ENCODE results near the gene PRDM10. TPM values are rescaled to one million over a fixed set of nuclear protein-coding genes. Genes with fewer than 3 reads are reported as not detected.

The PRDM10 gene
- total and polyA plus RNA-seq, 10 of the 15 experiments (the other 5 are each of a cell fraction or from before 2014, with no cell fraction given): 0.93 to 6.2 (median 4.1) TPM

- ChIA-PET POLR2A (no interaction called here), SMC1A (ENCODE audit: uncharacterized antibody, unreplicated experiment) (interaction anchor here (1.0 kb wide), 1 partner anchor 183 kb away, joined by 3 read pairs; no protein-coding TSS in a partner anchor), CTCF (interaction anchor here (1.0 kb wide), 1 partner anchor 164 kb away, joined by 3 read pairs; no protein-coding TSS in a partner anchor), RAD21 (ENCODE audit: unreplicated experiment) (no interaction called here)
- peaks cover 6% of the 10 kb centered on the region; the same call in 1 of the 2 replicates for H3K4me1 ChIP-seq (ENCODE audit: control insufficient read depth, insufficient read depth, low read length)
- intact Hi-C loops (cut with micrococcal nuclease; ENCODE audit: unreplicated experiment): no loop called here
- no peaks in the 10 kb centered on the region for H3K9me3 ChIP-seq (replicated peaks; ENCODE audit: control insufficient read depth, insufficient read depth, low read length)
- no TSS peak for BruUV-seq (replicated peaks)
- H3K79me2 ChIP-seq (ENCODE audit: control insufficient read depth, insufficient read depth, low read length): no peaks in the 10 kb centered on the region
- no peak overlapping the region for H3K9ac ChIP-seq (ENCODE audit: control insufficient read depth, insufficient read depth, low read length)
- TF ChIP-seq ZSCAN29 (IDR thresholded peaks at IDR 0.05) (no peak), MLLT1 (IDR thresholded peaks at IDR 0.05) (no peak)
- TF ChIP-seq, protein P1, sequence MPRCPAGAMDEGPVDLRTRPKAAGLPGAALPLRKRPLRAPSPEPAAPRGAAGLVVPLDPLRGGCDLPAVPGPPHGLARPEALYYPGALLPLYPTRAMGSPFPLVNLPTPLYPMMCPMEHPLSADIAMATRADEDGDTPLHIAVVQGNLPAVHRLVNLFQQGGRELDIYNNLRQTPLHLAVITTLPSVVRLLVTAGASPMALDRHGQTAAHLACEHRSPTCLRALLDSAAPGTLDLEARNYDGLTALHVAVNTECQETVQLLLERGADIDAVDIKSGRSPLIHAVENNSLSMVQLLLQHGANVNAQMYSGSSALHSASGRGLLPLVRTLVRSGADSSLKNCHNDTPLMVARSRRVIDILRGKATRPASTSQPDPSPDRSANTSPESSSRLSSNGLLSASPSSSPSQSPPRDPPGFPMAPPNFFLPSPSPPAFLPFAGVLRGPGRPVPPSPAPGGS (IDR thresholded peaks at IDR 0.05; ENCODE audit: borderline replicate concordance, insufficient read depth, low read depth, low read length, poor library complexity, severe bottlenecking): no peak
- no peak overlapping the region for H3K27ac ChIP-seq (ENCODE audit: control insufficient read depth, insufficient read depth)
- H4K20me1 ChIP-seq (ENCODE audit: control insufficient read depth, insufficient read depth): no peaks in the 10 kb centered on the region; the same call in 1 of the 2 replicates
- H3K27me3 ChIP-seq (replicated peaks in 1 of 2; ENCODE audit: control insufficient read depth in 2 of 2, insufficient read depth in 2 of 2, low read length in 1 of 2): no peaks in the 10 kb centered on the region
- ATAC-seq (no peak), DNase-seq (ENCODE audit: low read depth, low spot score) (no peak), FAIRE-seq (no peak)
- no peak overlapping the region for H3K4me2 ChIP-seq (ENCODE audit: control insufficient read depth, insufficient read depth)
- no peak overlapping the region for H3K4me3 ChIP-seq
- in situ Hi-C loops (cut with MboI): no loop called here
- H3K36me3 ChIP-seq (ENCODE audit: control insufficient read depth in 2 of 2, insufficient read depth in 2 of 2, low read length in 1 of 2): no peaks in the 10 kb centered on the region
- no peak overlapping the region for H2AFZ ChIP-seq (ENCODE audit: control insufficient read depth, low read depth, low read length)
- 95% methylated on average over 3 of the region's 3 CpGs for WGBS (ENCODE audit: insufficient coverage, insufficient replicate concordance, low lambda C conversion rate, missing lambda C conversion rate)
These were observed 34.6 kb downstream of the PRDM10 start for GRCh38 chr11:129967996-129968395.

DNA sequence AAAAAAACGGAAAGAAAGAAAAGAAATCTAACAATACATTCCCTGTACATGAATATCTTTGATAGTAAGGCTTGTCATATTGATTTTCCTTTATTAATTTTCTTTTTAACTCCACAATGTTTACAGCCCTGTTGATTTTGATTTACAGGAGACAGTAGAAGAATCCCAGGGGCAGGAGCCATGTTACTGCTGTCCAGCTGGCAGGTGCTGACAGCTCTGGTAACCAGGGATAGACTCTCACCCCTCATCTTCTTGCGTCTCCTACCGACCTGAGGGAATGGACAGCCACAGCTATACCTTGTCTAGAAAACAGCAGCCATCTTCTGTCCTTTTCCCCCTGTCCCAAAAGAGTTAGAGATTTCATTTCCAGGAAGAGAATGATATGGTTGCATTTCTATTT lies 37.4 kb downstream of the PRDM10 start:
- no peak for DNase-seq (ENCODE audit: low read depth, low spot score)
- Histone ChIP-seq H3K4me1 (ENCODE audit: control insufficient read depth, insufficient read depth, low read length) (peaks cover 6% of the 10 kb centered on the region; the same call in 1 of the 2 replicates), H3K9ac (ENCODE audit: control insufficient read depth, insufficient read depth, low read length) (no peak overlapping the region), H2AFZ (ENCODE audit: control insufficient read depth, low read depth, low read length) (no peak overlapping the region), H4K20me1 (ENCODE audit: control insufficient read depth, insufficient read depth) (no peaks in the 10 kb centered on the region; the same call in 1 of the 2 replicates), H3K79me2 (ENCODE audit: control insufficient read depth, insufficient read depth, low read length) (no peaks in the 10 kb centered on the region), H3K4me3 (no peak overlapping the region), H3K36me3 (ENCODE audit: control insufficient read depth in 2 of 2, insufficient read depth in 2 of 2, low read length in 1 of 2) (no peaks in the 10 kb centered on the region; a peak in 1 of 4 replicates), H3K27me3 (replicated peaks in 1 of 2; ENCODE audit: control insufficient read depth in 2 of 2, insufficient read depth in 2 of 2, low read length in 1 of 2) (no peaks in the 10 kb centered on the region), H3K9me3 (replicated peaks; ENCODE audit: control insufficient read depth, insufficient read depth, low read length) (no peaks in the 10 kb centered on the region), H3K27ac (ENCODE audit: control insufficient read depth, insufficient read depth) (no peak overlapping the region), H3K4me2 (ENCODE audit: control insufficient read depth, insufficient read depth) (no peak overlapping the region)
- TF ChIP-seq CTCF (IDR thresholded peaks at IDR 0.05 in 2 of 3, conservative IDR thresholded peaks at IDR 0.05 in 1 of 3; ENCODE audit: control insufficient read depth in 2 of 3, extremely low read depth in 1 of 3, insufficient read depth in 1 of 3, low read depth in 3 of 3, low read length in 3 of 3): no peak
- no peak for TF ChIP-seq CREM (IDR thresholded peaks at IDR 0.05; ENCODE audit: low read depth)
- TF ChIP-seq REST (IDR thresholded peaks at IDR 0.05; ENCODE audit: low read depth, low read length): peak; percentile 62; the same call in 1 of the 2 replicates
- ChIA-PET CTCF (interaction anchor here (0.5 kb wide), 1 partner anchor 905 kb away, joined by 3 read pairs; no protein-coding TSS in a partner anchor), SMC1A (ENCODE audit: uncharacterized antibody, unreplicated experiment) (no interaction called here), POLR2A (no interaction called here), RAD21 (ENCODE audit: unreplicated experiment) (no interaction called here)
- no peak for FAIRE-seq
- intact Hi-C loops (cut with micrococcal nuclease; ENCODE audit: unreplicated experiment): no loop called here
- no peak for ATAC-seq
- WGBS (ENCODE audit: insufficient coverage, insufficient replicate concordance, low lambda C conversion rate, missing lambda C conversion rate): 81% methylated on average over 3 of the region's 3 CpGs
- no TSS peak for BruUV-seq (replicated peaks)
- in situ Hi-C loops (cut with MboI): no loop called here

Data from GM12878 (cell line).